ENCODE data around the gene PLEKHH3.

Gene PLEKHH3, protein sequence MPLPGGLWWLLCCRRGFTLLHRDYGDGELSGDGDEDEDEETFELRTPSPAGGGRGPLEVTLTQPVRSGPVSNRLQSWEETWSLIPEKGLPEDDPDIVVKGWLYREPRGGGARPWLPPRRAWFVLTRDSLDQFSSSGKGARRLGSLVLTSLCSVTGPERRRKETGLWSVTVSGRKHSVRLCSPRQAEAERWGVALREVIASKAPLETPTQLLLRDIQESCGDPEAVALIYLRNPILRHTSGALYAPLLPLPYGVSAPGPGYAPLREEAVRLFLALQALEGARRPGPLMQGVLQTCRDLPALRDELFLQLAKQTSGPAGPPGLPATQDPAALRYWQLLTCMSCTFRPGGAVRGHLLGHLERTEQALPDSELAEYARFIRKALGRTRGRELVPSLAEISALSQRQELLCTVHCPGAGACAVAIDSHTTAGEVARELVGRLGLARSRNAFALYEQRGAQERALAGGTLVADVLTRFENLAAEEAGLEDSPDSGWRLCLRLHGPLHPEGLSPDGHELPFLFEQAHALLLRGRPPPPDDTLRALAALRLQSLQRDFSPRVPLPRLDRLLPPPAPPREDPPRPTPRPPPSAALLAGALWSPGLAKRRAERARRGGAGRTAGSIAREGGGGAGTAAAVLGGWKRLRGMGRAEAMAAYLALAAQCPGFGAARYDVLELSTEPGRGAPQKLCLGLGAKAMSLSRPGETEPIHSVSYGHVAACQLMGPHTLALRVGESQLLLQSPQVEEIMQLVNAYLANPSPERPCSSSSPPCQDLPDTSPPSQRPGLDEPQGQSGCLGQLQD

DNA sequence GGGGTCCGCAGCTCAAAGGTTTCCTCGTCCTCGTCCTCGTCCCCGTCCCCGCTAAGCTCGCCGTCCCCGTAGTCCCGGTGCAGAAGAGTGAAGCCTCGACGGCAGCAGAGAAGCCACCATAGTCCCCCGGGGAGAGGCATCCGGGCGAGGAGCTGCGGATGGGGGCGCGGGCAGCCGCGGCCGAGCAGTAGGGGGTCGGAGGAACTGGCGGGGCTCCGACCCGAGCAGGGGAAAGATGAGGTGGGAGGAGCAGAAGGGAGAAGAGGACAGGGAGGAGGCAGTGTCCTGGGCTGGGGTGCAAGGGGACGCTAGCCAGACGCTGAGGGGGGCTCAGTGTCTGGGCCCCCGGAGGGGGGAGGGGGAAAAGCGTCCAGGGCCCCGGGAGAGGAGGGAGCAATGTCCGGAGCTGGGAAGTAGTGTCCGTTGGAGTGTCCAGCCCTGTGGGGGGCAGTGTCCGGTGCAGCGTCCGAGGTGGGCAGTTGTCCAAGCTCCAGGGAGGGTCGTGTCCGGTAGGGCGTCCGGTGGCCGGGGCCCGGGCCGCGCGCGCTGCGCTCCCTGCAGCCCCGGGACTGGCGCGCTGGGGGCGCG lies at the start of gene PLEKHH3:
PLEKHH3 (minus strand) TSS at position 571 of the 588 bp plus-strand sequence; CDS start at position 140, 431 bp downstream.
- DNase-seq = peak; percentile 67

DNA sequence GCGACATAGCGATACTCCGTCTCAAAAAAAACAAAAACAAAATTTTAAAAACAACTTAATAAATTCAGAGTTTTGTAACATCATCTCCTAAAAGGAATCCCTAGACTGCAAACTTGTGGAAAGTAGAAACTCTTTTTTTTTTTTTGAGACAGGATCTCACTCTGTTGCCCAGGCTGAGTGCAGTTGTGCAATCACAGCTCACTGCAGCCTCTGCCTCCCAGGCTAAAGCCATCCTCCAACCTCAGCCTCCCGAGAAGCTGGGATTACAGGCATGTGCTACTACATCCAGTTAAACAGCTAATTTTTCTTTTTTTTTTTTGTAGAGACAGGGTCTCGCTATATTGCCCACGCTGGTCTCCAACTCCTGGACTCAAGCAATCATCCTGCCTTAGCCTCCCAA lies 48.3 kb upstream of the PLEKHH3 start:
- DNase-seq = no peak

DNA sequence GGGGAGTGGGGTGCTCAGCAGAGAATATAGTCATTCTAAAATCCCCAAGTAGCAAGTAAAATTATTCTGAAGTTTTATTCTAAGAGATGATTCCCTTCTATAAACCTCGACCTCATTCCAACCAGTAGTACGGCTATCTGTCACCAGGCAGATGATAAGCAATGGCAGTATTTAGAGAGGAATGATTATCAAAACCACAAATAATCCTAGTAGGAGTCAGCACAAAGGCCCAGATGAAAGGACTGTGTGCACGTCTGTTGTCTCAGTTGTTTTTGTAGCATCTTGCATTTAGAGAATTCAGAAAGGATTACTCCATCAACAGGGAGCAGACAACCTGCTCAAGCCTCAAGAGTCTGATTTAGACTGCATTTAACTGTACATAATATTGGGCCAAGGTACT lies 46.8 kb upstream of the PLEKHH3 start:
- no peak for DNase-seq

DNA sequence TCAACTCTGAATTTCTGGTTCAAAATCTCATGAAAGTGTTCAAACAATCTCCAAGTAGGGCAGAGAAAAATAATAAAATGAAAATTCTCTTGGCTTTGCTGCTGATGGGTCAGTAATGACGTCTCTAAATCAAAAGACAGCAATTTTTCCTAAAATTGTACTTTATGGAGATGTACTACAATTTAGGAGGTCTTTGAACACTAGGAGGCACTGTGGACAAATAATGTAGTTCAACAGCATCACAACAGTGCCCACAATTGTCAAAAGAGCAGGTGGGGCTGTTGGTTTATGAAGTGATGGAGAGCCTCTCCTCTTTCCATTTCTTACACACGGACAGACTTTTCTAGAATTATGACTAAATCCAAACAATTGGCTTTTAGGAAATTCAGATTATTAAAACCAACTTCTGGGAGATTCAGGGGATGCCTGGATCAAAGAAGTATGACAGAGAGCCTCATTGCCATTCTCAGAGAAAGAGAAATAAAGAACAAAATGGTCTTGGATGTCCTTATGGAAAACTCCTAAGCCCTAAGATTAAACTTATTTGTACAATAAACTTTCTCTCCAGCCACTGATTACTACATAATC lies 44.3 kb upstream of the PLEKHH3 start:
- DNase-seq = peak; percentile 78

DNA sequence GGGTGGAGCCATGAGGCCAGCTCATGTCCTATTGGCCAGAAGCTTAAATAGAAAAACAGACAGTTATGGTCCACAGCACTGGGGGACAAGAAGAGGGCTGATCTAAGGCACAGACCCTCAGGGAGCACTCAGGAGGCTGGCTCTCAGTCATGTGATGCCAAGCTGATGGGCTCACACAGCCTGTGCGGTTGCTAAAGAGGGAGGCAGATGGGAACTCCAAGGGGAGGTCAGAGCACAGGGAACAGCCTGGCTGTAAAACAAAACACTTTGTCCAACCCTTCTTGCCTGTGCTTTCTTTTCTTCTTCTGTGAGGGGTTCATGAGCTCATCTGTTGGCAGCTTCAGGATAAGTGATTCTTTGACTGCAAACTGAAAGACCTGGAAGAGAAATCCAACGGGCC lies 32.8 kb upstream of the PLEKHH3 start:
- DNase-seq = no peak

DNA sequence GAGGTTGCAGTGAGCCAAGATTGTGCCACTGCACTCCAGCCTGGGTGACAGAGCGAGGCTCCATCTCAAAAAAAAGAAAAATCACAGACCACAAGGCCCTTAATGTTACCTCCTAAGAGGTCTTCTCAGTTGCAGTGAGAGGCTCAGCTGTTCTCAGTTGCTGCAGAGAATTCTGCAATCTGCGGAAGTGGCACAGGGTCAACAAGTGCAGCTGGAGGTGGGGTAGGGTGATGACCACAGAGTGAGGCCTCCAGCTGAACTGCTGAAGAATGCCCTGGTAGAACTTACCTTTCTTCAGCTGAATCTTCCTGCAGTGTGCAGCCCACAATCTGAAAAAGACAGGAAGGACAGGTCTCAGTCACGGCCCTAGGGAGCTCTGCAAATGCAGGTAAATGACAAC lies 31.8 kb upstream of the PLEKHH3 start:
- no peak for DNase-seq

DNA sequence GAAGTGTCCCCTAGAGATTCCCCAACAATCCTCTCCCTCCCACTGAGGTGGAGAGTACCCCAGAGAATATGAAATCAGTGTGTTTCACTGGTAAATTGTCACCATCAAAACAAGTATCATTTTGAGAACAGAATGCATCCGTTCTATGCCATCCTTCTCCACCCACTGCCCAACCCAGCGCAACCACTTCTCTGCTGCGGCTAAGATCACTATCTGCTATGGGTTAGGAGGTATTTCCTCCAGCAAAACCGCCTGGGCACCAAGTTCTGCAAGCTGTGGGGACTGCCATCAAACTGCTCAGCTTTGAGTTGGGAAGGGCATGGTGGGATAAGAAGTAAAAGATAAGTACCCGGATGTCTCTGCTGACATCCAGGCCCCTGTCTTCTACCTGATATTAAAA lies 29.9 kb upstream of the PLEKHH3 start:
- no peak for DNase-seq

DNA sequence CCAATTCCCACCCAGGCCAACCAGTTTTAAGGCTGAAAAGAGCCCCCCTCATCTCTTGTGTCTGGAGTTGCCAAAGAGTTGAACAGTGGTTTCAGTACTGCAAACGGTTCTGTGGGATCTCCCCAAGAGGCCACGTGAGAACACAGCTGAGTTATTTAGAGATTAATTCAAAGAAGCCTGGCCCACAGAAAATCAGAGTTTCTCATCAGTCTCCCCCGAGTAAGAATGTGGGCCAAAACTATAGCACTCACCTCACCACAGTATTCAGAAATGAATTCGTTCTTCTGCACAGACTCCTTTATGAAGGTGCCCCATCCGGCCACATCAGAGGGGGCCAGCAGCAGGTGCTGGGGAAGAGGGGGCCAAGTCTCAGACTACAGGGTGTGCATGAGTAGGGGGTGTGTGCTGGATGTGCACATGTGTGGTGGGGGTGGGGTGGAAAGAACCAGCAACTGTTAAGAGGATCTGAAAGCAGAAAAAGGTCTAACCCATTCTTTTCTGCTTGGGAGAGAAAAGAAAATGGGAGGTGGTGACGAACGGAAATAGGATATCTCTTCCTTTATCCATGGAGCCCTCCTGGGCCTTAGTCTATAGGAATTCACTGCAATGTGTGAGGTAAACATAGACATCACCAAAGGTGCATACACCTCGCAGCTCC lies 28.2 kb upstream of the PLEKHH3 start:
- no peak for DNase-seq

DNA sequence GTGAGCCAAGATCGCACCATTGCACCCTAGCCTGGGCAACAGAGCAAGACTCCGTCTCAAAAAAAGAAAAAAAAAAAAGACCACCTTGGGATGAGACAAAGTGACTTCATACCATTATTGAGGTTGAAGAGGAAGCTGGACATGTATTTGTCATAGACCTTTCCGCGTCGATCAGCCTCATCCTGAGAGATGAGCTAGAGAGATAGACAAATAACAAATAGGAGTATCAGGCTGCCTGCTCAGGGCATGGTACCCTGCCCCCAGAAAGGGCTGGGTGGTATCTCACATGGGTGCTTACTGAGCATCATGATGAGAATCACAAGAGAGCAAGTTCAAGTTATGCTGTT lies 27.7 kb upstream of the PLEKHH3 start:
- no peak for DNase-seq

DNA sequence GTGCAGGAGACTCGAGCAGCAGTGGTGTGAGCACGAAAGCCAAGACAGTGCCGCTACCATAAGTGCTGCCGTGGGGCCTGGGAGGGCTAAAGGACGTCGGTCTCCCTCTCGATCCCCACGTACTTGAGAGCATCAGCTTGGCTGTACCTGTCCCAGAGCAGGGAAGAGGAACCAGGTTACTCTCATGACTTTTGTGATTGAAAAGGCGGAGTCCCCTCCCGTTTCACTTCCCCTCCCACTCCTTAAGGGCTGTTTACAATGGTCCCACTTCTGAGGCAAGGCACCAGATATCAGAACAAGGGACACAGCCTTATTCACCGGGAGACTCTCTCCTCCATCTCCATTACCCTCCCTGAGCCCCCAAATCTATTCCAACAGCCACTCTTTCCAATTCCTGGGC lies 25.7 kb upstream of the PLEKHH3 start:
- DNase-seq = no peak

DNA sequence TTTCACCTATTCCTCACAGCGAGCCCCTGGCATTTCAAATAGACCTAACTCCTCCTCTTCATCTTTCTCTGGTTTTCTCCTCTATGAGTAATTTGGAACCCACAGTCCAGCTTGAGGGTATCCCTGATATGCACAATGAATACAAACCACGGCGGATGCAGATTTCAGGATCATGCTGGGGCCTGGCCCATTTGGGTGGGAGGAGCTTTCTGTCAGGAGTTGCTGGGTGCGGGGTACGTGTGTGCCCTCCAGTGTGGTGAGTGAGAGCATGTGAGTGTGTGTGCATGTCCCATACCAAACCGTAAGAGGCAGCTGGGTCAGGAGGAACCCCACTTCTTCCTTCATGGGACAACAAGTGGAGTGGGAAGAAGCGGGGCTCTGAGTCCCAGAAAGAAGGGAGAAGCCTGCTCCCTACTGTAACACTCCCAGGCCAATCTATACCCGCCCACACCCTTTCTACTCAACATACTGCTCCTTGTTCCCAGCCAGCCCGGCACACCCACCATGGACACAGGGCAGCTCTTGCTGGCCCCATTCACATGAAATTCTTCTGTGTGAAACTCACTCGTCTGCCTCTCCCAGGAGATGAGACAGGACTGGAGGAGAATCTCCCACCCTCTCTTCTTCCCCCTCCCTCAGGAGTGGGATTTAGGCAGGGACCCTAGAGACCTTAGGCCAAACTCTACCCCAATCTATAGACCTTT lies 23.9 kb upstream of the PLEKHH3 start:
- DNase-seq = no peak

DNA sequence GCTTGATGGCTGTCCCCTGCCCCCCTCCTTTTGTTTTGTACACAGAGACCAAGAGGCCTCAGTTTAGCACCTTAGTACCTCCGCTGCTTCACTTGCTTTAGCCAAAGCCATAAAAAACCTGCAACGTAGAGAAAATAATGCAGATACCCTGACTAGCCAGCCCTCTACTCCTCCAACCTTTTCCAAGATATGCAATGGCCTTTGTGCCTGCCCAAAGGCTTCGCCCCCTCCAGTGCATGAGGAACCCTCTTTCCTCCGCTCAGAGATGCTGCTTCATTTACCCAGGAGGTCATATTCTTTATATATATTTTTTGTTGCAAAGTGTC lies 22.6 kb upstream of the PLEKHH3 start:
- DNase-seq = no peak

DNA sequence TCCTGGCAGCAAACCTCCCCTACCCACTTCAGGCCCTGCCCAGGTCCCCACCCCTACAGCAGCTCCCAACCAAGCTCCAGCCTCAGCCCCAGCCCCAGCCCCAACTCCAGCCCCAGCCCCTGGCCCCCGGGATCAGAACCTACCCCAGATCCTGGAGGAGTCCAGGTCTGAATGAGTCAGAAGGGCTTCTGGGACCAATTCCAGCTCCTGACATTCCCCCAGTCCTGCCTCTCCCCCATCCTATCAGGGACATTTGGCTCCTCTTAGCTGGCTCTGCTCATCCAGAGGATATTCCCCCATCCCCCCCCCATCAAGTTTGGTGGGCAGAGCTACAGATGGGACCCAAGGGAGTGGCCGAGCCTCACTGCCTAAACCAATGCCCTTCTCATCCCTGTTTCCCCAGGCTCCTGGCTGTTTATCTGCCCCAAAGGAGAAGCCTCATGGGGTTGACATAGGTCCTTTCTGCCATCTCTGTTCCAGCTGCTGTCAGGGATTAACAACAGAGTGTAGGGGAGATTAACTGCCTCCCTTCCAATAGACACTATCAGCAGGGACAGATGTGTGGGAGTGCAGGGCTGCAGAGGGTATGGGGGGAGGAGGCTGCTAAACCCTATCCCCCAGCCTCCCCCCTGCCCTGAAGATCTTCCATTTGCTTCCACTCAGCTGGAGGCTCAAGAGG lies 22.1 kb upstream of the PLEKHH3 start:
- DNase-seq = no peak

DNA sequence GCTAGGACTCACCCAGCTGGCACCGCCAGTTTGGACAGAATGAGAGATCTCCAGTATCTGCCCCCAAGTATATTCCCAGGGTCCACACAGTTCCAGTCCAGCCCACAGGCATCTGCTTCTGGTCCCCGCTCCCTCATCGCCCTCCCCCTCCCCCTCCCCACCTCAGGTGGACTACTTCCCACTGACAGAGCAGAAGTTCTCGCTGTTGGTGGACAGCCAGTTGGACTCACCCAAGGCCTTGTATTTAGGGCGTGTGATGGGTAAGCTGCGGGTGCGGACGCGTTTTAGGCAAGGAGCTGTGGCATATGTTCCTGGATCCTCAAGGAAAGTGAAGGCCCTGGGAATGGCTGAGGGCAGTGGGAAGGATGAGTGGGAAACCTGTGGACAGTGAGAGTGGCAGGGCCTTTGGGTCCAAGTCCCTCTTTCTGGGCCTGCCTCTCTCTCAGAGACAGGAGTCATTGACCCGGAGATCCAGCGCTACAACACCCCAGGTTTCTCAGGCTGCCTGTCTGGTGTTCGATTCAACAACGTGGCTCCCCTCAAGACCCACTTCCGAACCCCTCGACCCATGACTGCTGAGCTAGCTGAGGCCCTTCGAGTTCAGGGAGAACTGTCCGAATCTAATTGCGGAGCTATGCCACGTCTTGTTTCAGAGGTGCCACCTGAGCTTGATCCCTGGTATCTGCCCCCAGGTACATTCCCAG lies 20.5 kb upstream of the PLEKHH3 start:
- no peak for DNase-seq

DNA sequence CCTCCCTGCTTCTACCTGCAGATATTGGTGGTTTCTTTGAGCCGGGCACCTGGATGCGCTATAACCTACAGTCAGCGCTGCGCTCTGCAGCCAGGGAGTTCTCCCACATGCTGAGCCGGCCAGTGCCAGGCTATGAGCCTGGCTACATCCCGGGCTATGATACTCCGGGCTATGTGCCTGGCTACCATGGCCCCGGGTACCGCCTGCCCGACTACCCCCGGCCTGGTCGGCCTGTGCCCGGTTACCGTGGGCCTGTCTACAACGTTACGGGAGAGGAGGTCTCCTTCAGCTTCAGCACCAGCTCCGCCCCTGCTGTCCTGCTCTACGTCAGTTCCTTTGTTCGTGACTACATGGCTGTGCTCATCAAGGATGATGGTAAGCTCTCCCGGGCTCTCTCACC lies 18.7 kb upstream of the PLEKHH3 start:
- no peak for DNase-seq

DNA sequence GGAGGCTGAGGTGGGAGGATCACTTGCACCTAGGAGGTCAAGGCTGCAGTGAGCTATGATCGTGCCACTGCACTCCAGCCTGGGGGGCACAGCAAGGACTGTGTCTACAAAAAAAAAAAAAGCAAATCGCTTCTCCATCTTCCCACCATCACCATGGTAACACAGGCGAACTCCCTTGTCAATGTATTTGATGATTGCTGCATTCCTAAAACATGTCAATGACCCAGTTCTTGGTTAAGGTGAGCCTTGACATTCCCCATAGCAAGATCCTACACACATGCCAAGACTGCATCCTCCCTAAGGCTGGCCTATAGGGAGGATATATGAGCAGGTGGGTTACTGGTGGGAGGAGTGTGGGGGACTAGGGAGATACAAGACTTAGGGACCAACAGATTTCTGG lies 17.7 kb upstream of the PLEKHH3 start:
- DNase-seq = no peak

DNA sequence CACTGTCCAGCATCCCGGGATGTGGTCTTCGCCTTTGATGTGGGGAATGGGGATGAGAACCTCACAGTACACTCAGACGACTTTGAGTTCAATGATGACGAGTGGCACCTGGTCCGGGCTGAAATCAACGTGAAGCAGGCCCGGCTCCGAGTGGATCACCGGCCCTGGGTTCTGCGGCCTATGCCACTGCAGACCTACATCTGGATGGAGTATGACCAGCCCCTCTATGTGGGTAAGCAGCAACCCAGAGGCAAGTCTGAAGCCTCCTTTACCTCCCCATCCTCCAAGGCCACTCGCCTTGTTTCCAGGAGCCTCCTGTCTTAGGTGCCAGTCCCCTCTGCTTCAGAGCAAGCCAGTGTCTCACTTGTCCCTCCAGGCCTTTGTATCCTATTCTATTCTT lies 15.7 kb upstream of the PLEKHH3 start:
- no peak for DNase-seq

DNA sequence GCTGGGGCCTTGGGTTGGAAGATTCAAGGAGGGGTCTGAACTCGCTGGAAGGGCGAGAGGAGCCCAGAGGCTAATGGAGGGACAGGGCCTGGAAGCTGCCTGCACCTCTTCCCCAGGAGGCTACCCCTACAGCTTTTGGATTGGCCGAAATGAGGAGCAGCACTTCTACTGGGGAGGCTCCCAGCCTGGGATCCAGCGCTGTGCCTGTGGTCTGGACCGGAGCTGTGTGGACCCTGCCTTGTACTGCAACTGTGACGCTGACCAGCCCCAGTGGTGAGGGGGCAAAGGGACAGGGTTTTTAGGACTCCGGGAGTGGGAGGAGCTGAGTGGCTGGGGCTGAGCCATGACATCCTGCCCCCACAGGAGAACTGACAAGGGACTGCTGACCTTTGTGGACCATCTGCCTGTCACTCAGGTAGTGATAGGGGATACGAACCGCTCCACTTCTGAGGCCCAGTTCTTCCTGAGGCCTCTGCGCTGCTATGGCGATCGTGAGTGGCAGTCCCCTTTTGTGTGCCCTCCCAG lies 14.3 kb upstream of the PLEKHH3 start:
- DNase-seq = no peak

DNA sequence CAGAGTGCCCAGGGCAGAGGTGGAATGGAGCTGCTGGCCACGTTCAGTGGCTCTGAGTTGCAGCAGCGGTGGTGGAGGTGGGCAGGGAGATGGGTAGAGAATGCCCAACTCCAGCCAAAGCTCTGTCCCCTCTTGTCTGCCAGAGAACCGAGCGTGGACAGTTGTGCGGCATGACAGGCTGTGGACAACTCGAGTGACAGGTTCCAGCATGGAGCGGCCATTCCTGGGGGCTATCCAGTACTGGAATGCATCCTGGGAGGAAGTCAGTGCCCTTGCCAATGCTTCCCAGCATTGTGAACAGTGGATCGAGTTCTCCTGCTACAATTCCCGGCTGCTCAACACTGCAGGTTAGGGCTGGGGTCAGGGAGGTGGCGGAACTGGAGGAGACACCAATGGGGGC lies 13.8 kb upstream of the PLEKHH3 start:
- DNase-seq = no peak

DNA sequence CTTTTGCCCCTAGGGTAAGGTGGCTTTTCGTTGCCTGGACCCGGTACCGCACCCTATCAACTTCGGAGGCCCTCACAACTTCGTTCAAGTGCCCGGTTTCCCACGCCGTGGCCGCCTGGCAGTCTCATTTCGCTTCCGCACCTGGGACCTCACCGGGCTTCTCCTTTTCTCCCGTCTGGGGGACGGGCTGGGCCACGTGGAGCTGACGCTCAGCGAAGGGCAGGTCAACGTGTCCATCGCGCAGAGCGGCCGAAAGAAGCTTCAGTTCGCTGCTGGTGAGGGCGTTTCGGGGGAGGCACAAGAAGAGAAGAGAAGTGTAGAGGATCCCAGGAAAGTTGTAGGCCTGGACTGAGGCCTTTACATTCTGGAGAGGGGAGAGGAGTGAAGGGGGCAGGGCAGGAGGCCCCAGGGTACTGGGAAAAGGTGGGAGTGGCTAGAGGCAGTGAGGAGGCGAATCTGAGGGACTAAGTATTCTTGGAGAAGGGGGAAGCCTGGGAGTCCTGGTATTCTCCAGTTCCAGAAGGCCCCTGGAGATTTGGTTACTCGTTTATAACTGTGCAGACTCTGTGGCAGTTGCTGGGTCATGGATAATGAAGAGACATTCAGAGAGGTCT lies 11.0 kb upstream of the PLEKHH3 start:
- no peak for DNase-seq

Data from COR-L47 (cell line).